Measurements from ENCODE around the gene IFT80.
"Not testable (repeated sequence)": the region's sequence is repeated elsewhere in the genome, so short reads cannot be mapped to it uniquely, and the experiment has no call there.

Gene IFT80

DNA sequence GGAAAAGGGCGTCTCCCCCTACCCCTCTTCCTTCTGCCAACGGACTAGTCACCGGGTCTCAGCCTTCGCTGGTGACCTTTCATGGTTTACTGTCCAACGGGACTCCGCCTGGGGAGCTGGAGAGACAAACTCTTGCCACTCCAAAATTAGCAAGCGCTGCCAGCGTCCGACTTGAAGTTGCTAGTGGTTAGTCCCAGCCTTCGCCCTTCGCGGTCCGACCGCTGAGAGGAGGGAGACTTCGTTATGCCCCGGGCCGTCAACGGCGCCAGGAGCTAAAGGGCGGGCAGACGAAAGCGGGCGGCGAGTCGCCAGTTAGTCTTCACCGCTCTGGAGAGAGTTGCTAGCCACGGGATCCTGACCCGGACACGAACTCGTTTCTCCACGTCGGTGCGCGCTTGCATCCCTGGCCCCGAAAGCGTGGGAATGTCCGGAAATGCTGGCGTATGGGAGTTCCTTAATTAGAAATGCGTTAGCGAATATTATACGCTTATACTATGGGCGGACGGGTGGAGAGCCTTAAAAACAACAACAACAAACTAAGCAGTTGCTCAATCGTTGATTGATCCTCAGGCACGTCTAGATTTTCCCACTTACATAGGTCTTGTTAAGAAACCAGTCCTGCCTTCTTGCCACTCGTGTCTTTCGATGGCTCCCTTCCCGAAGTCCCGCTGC, 1.1 kb upstream of the IFT80 start:
- peak; percentile 78 for DNase-seq

DNA sequence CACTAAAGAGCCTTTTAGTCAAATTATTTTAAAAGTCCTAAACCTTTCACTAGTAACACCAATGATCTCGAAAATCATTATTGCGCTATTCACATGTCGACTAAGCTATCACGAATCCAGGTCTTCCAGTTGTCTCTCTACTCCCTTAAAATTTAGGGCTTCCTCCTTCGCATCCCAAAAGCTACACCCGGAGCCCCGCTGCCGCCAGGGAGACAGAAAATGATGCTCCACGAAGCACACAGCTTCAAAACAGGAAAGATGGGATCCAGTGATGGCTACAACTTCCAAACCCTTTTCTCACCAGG, 253 bp downstream of the IFT80 start:
- DNase-seq = no peak

DNA sequence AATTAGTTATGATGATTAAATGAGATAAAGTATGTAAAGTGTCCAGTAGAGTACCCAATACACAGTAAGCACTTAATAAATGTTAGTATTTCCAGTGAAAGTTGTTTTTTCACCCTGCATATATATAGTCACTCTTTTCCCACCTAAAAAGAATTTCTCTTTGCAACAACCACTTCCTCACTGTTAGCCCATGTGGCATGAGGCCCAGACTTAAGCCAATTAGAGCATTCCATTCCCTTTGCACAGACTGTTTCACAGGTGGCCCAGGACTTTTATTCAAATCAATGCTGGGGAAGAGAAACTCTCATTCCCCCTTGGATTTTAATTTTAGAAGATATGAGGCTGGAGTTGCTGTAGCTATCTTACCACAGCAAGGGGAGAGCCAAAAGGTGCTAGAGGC, 3.7 kb downstream of the IFT80 start:
- DNase-seq = no peak

DNA sequence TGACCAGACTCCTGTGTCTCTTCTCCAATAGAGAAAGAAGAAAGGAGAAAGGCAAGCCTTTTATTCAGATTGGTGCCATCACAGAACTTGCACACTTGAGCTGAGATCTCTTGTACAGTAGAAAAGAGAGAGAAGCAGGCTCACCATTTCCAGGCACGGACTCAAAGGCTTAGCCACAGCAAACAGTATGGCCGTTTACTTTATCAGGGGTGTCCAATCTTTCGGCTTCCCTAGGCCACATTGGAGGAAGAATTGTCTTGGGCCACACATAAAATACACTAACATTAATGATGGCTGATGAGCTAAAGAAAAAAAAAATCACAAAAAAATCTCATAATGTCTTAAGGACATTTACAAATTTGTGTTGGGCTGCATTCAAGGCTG, 5.0 kb downstream of the IFT80 start:
- no peak for DNase-seq

DNA sequence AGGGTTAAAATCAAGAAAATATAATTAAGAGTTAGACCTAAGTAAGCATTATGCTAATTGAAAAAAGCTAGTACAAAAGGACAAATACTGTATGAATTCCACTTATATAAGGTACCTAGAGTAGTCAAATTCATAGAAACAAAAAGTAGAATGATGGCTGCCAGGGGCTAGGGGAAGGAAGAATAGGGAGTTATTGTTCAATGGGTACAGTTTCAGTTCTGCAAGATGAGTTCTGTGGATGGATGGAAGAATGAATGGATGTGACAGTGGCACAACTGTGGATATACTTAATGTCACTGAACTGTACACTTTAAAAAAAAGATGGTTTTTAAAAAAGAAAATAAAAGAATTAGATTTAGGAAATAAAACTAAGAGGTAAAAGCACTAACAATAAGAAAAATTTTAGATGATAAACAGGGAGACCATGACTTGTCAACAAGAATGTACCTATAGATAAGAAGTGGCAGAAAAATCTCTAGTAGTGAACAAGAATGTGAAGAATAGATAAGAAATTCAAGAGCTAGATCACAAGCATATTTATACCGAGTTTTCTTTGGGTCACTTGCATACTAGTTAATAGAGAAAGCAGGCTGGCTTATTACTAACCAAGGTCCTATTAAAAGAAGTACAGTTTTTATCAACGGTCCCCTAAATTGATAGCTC, 5.5 kb downstream of the IFT80 start:
- DNase-seq = no peak

DNA sequence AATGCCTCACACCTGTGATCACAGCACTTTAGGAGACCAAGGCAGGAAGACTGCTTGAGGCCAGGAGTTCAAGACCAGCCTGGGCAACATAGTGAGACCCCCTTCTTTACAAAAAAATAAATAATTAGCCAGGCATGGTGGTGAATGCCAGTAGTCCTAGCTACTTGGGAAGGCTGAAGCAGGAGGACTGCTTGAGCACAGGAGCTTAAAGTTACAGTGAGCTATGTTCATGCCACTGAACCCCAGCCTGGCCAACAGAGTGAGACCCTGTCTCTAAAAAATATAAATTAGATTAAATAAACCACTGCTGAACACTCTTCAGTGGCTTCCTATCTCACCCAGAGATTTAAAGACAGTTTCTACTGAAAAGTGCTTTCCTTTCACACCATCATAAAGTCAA, 6.2 kb downstream of the IFT80 start:
- DNase-seq = no peak

DNA sequence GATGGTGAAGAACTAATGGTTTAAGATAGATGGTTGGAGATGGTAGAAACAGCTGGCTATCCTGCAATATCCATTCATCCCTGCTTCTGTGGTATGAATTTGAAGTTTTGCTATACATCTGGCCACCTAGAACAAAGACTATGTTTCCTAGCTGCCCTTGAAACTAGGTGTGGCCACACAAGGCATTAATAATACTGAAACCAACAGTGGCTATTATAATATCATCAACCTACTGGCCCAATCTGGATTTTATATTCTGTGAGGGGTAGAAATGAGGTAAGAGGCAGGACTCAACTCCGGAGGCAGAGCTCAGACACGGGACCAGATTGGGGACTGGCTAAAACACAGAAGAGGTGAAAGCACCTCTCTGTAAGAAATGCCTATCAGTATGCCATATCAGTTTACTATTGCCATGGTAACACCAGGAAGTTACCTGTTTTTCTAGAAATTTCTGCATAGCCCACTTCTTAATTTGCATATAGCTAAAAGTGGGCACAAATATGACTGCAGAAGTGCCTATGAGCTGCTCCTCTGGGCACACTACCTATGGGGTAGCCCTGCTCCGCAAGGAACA, 8.4 kb downstream of the IFT80 start:
- no peak for DNase-seq

DNA sequence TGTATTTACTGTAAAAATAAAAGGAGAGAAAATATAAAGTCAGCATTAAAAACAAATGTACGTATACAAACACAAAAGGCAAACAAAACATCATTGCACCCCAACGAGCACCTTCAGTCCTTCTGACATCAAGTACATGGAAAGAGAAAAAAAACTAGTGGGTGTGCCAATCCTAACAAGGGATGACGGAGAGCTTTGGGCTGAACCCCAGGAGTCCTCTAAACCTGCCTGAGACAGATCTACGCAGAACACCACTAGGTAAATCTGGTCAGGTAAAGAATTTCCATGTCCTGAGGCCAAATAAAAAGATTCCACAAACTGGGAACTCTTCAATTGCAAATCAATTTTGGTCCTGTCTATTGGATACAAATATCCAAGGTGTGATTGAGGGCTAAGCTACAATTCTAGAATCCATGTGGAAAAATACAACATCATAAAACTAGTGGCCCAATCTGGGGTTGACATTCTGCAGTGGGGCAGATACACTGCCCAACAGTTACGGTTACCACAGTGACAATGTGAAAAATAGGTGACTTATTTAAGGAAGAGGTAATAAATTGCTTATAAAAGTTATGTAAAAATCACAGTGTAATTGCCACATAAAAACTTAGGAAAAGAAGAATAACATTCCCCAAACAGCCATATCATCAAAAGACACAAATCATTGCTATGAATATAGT, 14.2 kb downstream of the IFT80 start:
- no peak for DNase-seq

DNA sequence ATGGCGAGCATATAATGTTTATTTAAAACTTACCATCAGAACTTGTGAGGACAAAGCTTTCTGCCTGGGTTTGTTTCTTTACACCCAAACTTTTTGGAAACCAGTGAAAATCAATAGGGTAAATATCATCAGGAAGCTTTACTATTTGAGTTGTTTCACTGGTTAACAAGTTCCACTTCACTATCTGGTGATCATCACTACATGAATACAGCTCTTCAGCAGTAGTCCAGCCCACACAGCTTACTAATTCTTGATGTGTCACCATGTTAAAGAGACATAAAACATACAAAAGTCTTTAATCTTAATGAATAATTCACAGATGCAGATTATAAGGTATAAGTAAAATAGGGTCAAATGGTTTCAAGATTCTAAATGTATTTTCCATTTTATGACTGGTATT, 17.6 kb downstream of the IFT80 start:
- peak; percentile 32 for DNase-seq

DNA sequence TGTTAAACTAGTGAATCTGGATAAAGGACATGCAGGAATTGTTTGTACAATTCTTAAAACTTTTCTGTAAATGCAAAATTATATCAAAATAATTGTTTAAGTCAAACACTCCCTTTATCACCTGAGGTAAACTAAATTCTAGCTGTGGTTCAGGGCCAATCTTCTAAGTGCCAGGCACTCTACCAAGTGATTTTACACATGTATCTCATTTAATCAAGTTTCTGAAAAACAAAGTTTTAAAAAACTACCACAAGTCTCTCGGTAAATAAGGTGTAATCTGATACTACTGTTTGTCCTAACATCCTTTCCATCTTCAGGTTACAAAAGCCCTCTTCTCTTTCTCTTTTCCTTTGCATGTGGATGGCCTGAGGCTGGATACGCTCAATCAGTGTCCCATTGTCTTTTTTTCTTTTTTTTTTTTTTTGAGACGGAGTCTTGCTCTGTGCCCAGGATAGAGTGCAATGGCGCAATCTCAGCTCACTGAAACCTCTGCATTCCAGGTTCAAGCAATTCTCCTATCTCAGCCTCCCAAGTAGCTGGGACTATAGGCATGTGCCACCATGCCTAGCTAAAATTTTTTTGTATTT, 19.3 kb downstream of the IFT80 start:
- no peak for DNase-seq

DNA sequence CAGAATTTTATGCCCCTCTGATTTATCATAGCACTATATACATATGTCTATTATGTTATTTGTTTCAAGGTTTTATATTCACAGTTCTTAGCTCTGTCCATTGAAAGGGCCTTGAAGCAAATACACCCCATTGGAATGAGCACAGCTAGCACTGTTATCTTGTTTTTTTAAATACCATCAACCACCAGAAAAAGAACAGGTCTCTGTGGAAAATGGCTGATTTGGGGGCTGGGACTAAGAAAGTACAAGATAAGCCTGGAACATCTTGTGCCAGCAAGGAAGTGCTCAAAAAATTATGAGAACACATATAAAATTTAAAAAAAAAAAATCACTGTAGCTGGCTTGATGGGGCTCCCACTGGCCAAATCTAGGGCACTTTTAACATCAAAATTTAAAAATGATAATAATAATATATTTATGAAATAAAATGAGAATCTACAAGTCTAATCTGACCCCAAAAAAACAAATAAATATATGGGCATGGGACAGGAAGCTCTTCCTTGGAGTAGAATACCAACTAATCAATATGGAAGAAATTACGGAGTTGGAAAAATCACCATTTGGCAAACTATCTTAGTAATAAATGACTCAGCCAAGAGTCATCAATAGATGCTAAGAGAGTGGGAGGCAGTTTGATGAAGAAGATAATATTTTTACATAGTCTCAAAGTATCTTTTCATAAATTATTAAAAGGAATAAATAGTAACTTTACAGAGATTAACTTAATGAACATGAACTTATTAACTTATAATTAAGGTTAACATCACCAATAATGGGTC, 20.5 kb downstream of the IFT80 start:
- DNase-seq = no peak

DNA sequence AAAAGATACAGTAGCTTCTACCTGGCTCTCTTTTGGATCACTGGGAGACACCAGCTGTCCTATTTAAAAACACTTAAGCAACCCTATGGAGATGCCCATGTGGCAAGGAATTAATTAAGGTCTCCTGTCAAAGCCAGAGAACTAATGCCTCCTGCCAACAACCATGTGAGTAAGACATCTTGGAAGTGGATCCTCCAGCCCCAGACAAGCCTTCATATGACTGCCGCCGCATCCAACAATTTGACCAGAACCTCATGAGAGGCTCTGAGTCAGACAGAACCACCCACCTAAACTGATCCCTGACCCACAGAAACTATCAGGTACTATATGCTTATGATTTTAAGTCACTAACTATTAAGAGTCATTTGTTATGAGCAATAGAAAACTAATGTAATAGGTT, 22.3 kb downstream of the IFT80 start:
- DNase-seq = no peak

DNA sequence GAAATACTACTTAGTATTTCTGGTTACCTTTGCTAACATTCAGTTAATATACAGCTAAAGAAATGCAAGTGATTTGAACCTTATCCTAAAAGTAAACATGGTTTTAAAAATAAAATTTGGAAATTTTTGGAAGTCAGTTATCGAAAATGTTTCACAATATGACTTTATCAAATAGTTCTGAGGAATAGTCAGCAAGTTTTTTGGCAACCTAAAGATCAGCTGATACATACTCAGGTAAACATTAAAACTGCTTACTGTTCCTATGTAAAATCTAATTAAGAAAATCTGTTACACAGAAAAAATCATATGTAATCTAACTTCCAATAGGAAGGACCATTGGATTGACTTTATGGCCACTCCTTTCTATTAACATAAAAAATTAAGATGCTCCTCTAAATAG, 24.1 kb downstream of the IFT80 start:
- no peak for DNase-seq

DNA sequence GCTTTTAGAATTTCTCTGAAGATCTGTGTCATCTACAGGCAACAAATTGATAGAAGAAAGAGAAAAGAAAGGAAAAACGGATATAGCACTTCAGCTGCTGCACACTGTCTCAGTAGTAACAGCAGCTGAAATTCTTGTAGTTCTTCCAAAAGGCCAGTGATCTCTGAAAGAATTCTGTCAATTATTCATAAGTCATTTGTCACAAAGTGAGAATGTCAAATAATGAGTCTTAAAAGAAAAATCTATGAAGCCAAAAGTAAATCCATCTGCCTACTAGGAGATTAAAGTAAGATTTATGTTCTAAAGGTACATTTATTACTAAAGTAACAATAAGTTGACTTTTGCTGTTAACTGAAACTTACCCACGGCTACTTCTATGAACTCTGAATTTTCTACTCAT, 24.6 kb downstream of the IFT80 start:
- no peak for DNase-seq

DNA sequence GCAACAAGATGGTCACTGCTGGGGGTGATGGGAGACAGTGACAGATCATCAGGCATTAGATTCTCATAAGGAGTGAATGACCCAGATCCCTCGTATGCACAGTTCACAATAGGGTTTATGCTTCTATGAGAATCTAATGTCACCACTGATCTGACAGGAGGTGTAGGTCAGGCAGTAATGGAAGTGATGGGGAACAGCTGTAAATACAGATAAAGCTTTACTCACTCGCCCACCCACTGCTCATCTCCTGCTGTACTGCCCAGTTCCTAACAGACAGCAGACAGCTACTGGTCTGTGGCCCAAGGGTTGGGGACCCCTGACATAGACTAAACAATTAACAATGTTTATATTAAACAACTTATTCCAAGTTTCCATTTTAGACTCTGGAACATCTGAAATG, 25.4 kb downstream of the IFT80 start:
- no peak for DNase-seq

DNA sequence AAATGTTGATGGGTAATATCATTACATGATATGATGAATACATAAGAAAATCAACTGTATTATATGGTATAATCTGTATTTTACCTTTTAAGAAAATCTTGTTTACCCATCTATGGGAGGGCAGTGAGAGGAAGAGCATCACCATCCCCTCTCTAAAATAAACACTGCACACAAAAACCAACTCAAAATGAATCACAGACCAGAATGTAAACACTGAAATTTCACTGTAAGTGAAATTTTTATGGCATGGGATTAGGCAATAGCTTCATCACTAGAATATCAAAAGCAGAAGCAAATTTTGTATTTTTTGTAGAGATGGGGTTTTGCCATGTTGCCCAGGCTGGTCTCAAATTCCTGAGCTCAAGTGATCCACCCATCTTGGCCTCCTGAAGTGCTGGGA, 26.2 kb downstream of the IFT80 start:
- no peak for DNase-seq

DNA sequence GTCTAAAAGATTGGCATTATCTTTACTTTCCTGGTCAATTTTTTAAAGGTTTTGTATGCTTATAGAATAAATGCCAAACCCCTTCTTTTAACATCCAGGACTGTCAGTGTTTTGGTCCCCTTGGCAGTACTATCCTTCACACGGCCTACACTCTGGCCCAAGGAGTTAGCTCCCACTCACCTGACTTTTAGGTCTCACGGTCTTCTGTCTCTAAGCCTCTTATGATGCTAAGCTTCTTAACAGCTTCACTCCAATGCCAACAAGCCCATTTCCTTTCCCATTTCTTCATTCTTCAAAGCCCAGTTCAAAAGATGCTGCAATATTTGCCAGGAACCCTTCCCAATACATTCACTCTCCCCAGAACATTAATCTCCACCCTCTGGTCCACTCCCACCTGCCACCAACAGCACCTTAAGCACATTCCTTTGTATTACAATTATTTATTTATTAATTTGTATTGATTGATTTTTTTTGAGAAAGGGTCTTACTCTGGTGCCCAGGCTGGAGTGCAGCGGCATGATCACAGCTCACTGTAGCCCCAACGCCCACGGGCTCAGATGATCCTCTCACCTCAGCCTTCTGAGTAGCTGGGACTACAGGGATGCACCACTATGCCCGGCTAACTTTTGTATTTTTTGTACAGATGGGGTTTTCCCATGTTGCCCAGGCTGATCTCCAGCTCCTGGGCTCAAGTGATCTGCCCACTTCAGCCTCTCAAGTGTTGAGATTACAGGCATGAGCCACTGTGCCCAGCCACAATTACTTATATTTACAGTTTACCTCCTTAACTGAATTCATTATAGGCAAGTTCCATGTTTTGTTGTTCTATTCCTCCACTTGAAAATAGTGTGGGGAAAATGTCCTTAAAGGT, 27.8 kb downstream of the IFT80 start:
- DNase-seq = no peak

DNA sequence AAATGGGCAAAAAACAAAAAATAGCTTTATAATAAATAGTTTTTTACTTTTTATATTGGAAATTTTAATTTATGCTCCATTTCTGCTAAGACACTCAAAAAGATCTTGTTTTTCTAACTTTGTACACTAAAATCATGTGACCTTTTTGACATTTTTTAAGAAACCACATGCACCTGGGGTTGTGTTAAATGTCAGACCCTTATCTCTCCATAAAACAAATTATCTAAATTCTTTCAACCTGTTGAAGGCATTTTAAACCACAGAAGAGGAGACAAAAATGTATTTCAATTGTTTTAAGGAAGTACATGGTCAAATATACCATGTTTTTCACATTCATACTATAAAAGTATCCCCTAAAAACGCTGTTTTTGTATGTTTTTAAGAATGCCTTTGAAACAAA, 29.2 kb downstream of the IFT80 start:
- no peak for DNase-seq

DNA sequence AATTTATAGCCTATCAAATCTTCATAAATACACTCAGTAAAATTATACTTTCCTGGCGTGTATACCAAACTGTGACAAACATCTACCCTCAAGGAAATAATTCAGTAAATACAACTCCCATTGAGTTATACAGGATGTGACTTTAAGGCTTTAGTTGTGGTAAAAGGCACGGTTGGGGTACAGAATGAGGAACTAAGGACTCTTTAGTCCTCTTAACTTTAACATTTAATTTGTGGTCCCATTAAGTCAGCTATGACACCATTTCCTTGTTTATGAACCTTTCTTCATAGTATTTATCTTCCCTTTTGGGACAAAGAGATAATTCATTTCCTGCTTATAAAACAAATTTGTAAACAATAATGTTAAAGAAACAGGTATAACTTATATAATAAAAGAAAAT, 30.2 kb downstream of the IFT80 start:
- DNase-seq = peak; percentile 46

DNA sequence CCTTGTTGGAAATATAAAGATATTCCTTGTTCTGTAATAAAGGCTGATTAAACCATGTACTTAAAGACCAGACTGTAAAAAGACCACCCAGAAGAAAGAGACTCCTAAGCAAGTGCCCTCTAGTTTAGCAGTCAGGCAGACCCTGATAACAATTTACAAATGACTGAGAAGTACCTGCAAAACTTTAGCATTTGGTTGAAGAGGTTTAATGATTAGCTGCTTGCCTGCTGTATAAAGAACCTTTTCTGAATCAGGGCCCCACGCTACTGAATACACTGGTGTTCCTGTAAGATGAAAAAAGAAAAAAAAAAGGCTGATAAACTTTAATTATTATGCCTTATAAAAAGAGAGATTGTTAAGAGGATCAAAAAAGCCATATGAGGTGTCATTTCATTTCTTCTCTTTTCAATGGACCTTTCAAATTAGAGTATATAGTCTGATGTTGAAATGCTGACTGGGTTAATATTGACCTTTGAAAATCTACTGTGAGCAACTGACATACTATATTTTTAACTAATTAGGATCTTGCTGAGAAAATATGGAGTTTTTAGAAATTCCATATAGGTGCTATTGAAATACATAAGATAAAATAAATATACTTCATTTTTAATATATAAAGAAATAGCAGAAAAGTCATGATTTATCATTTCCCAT, 33.0 kb downstream of the IFT80 start:
- no peak for DNase-seq

DNA sequence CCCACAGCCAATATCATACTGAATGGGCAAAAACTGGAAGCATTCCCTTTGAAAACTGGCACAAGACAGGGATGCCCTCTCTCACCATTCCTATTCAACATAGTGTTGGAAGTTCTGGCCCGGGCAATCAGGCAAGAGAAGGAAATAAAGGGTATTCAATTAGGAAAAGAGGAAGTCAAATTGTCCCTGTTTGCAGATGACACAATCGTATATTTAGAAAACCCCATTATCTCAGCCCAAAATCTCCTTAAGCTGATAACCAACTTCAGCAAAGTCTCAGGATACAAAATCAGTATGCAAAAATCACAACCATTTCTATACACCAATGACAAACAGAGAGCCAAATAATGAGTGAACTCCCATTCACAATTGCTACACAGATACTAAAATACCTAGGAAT, 36.1 kb downstream of the IFT80 start:
- not testable (repeated sequence) for DNase-seq

DNA sequence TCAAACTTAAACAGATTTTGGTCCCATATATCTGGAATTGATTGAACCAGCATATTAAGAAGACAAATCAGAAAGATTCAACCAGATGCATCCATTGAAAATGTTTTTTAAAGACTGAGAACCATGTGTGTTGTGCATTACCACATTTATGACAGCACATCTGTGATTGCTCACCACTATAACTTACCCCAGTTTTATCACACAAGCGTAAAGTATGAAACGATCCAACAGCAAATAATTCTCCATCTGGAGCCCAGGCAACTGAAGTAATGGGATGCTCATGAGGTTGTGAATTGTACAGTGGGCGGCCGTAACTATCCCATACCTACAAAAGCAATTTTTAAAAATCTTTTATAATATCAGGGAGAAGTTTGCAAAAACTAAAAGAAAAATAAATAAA, 43.2 kb downstream of the IFT80 start:
- DNase-seq = no peak
